ENCODE measurements around the gene FGF18.
"Not testable (repeated sequence)": the region's sequence is repeated elsewhere in the genome, so short reads cannot be mapped to it uniquely, and the experiment has no call there.

Gene FGF18

GRCh38 chr5:171412186-171412585 is 7.3 kb upstream of the FGF18 start:
- H3K4me3 Mint-ChIP-seq, result no peak overlapping the region
- peaks cover 19% of the 10 kb centered on the region for H3K36me3 Mint-ChIP-seq
- H3K27ac Mint-ChIP-seq, result no peak overlapping the region
- no peaks in the 10 kb centered on the region for H3K27me3 Mint-ChIP-seq
- no peak for ATAC-seq (ENCODE audit: low read depth)
- DNase-seq (ENCODE audit: low spot score in 2 of 2), result no peak
- H3K4me1 Mint-ChIP-seq, result no peaks in the 10 kb centered on the region
- no peaks in the 10 kb centered on the region for H3K9me3 Mint-ChIP-seq

DNA sequence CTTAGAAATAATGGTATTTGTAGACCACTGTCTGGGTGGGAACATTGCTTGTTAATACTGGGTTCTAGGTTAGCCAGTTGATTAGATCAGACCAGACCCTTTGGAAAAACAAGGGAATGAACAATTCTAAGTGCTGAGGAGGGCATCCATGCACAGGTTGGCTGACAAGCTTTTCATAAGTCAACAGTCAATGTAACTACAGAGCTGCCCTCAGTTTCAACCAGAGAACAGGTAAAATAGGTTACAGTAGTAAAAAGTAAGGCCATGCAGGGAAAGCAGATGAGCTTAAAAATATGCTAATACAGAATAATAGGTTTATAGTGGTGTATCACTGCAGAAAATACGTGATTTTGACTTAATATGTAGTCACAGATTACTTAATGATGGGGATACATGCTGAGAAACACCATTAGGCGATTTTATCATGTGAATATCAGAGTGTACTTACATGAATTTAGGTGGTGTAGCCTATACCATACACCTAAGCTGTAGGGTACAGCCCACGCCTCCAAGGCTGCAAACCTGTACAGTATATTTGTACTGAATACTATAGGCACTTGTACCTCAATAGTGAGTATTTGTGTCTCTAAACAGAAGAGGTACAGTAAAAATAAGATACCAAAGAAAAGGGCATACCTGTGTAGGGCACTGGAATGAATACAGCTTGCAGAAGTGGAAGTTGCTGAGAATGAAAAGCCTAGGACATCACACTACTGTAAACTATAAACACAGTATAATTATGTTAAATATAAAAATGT is 6.1 kb upstream of the FGF18 start:
- H3K27me3 Mint-ChIP-seq, result no peaks in the 10 kb centered on the region
- peaks cover 13% of the 10 kb centered on the region for H3K36me3 Mint-ChIP-seq
- no peak for ATAC-seq (ENCODE audit: low read depth)

DNA sequence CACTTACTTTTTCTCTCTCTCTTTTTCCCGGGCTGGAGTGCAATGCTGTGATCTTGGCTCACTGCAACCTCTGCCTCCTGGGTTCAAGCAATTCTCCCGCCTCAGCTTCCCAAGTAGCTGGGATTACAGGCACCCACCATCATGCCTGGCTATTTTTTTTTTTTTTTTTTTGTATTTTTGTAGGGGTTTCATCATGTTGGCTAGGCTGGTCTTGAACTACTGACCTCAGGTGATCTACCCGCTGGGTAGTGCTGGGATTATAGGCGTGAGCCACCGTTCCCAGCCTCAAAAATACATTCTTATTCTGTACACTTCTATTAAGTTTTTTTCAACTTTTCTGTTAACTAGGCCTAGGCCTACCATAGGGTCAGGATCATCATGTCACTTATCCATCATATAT is 5.5 kb upstream of the FGF18 start:
- H3K4me1 Mint-ChIP-seq; H3K27ac Mint-ChIP-seq; H3K4me3 Mint-ChIP-seq; H3K9me3 Mint-ChIP-seq; DNase-seq (ENCODE audit: low spot score in 2 of 2); H3K27me3 Mint-ChIP-seq; ATAC-seq (ENCODE audit: low read depth): not testable (repeated sequence)
- peaks cover 11% of the 10 kb centered on the region for H3K36me3 Mint-ChIP-seq

More for the DNA sequence above, 6.1 kb upstream of the FGF18 start:
- Mint-ChIP-seq H3K4me1 (peaks cover under 1% of the 10 kb centered on the region), H3K4me3 (no peak overlapping the region), H3K9me3 (no peaks in the 10 kb centered on the region), H3K27ac (peak overlapping the region; percentile 31)
- no peak for DNase-seq (ENCODE audit: low spot score in 2 of 2)

DNA sequence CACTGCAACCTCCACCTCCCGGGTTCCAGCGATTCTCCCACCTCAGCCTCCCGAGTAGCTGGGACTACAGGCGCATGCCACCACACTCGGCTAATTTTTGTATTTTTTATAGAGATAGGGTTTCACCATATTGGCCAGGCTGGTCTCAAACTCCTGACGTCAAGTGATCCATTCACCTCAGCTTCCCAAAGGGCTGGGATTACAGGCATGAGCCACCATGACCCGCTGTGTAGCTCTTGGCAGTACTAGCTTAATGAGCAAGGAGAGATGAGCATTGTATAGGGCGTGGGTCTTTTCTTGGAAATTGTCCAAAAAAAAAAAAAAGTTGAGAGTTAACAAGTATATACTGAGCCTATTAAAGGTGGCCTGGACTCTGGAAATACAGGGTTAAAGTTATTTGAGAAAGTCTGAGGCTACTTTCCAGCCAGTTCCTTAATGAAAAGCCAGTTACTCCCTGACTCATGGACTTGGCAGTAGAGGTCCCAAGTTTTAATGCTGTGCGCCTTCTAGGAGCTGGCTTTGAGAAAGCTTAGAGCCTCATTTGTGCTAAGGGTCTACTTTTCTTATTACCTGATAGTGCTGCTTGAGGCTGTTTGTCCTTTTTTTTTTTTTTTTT is 4.2 kb upstream of the FGF18 start:
- ATAC-seq (ENCODE audit: low read depth) (no peak), DNase-seq (ENCODE audit: low spot score in 2 of 2) (no peak)
- Mint-ChIP-seq H3K36me3 (peaks cover 11% of the 10 kb centered on the region), H3K4me3 (no peak overlapping the region), H3K4me1 (peaks cover 5% of the 10 kb centered on the region), H3K27ac (no peak overlapping the region), H3K9me3 (no peaks in the 10 kb centered on the region), H3K27me3 (peaks cover 1% of the 10 kb centered on the region)

DNA sequence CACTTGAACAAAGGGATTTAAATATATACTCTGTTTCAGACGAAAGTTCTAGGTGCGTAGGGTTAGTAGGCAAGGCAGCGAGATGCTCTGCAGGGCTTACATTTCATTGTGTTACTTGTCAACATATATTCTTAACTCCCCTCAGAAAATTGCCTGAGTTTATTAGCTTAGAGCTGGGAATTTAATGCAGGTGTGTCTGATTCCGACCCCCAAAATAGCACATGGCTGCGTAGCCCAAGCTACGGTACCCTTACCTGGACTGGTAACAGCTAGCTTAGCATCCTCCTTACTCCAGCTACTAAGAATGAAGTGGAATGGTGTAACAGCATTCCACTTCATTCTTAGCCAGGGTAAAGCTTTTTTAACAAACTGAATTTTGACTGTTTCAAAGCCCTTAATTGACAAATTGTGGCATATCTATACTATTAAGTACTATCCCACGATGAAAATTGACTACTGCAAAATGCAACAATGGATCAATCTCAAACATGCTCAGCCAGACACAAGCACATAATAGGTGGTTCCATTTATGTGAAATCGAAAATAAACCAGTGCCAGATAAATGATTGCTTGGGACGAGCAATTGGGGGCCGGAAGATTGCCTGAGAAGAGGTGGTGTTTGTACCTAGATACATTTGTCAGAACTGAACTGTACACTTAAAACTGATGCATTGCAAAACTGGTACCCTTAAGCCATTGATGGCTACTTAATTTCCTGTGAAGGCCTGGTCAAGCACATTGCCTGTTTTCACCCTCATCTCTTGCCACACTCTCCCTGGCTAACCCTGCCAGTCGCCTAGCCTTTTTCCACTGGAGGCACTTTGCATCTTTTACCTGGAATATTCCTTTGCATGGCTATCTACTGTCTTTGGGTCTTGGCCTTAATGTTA is 3.0 kb upstream of the FGF18 start:
- Mint-ChIP-seq H3K4me3 (no peak overlapping the region), H3K27ac (no peak overlapping the region), H3K36me3 (peaks cover 11% of the 10 kb centered on the region), H3K9me3 (no peaks in the 10 kb centered on the region), H3K27me3 (peaks cover 1% of the 10 kb centered on the region), H3K4me1 (peaks cover 6% of the 10 kb centered on the region)
- DNase-seq (ENCODE audit: low spot score in 2 of 2), result no peak
- ATAC-seq (ENCODE audit: low read depth), result no peak

DNA sequence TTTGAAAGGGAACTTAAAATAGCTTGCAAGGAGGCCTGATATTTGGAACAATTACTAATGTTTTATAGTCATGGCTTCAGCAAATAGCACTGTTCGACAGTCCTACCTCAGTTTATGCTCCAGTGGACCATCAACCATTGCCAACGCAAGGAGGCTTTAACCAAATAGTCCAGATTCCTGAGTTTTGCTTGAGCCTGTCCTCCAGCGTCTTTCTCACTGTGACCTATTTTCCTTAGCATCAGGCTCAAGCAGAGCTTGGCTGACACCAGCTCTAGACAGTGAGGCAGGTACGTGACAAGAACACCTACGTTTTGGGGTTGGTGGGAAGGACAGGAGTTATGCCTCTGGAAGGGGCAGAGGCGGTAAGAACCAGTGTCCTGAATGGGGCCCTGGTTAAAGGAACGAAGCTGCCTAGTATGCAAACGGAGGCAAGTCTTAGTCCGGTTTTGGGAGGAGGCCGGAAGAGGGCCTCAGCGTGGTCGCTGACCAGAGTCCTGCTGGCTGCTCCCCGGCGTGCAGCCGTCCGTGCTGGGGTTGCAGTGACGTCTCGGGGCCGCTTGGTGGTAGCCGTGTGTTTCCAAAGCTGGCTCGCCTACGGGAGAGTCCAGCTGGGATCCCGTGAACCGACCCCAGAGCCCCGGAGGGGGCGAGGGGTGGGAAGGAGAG is 998 bp upstream of the FGF18 start:
- ATAC-seq (ENCODE audit: low read depth) (peak; percentile 49), DNase-seq (ENCODE audit: low spot score in 2 of 2) (peak in 1 of 2 donors; percentile 29)
- H3K27me3 Mint-ChIP-seq, result peaks cover 1% of the 10 kb centered on the region
- H3K27ac Mint-ChIP-seq, result no peak overlapping the region
- H3K9me3 Mint-ChIP-seq, result no peaks in the 10 kb centered on the region
- peak overlapping the region; percentile 86 for H3K4me3 Mint-ChIP-seq
- peaks cover 6% of the 10 kb centered on the region for H3K4me1 Mint-ChIP-seq
- H3K36me3 Mint-ChIP-seq, result no peaks in the 10 kb centered on the region

DNA sequence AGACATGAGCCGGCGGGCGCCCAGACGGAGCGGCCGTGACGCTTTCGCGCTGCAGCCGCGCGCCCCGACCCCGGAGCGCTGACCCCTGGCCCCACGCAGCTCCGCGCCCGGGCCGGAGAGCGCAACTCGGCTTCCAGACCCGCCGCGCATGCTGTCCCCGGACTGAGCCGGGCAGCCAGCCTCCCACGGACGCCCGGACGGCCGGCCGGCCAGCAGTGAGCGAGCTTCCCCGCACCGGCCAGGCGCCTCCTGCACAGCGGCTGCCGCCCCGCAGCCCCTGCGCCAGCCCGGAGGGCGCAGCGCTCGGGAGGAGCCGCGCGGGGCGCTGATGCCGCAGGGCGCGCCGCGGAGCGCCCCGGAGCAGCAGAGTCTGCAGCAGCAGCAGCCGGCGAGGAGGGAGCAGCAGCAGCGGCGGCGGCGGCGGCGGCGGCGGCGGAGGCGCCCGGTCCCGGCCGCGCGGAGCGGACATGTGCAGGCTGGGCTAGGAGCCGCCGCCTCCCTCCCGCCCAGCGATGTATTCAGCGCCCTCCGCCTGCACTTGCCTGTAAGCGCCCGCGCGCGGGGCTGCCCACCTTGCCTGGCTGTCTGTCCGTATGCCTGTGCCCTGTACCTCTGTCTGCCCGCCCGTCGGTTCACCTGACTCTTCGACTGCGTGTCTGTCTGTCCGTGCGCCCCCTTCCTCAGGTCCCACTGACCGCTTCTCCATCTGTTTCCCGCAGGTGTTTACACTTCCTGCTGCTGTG is 412 bp downstream of the FGF18 start:
- DNase-seq (ENCODE audit: low spot score in 2 of 2), result peak; percentile 11 to 51

DNA sequence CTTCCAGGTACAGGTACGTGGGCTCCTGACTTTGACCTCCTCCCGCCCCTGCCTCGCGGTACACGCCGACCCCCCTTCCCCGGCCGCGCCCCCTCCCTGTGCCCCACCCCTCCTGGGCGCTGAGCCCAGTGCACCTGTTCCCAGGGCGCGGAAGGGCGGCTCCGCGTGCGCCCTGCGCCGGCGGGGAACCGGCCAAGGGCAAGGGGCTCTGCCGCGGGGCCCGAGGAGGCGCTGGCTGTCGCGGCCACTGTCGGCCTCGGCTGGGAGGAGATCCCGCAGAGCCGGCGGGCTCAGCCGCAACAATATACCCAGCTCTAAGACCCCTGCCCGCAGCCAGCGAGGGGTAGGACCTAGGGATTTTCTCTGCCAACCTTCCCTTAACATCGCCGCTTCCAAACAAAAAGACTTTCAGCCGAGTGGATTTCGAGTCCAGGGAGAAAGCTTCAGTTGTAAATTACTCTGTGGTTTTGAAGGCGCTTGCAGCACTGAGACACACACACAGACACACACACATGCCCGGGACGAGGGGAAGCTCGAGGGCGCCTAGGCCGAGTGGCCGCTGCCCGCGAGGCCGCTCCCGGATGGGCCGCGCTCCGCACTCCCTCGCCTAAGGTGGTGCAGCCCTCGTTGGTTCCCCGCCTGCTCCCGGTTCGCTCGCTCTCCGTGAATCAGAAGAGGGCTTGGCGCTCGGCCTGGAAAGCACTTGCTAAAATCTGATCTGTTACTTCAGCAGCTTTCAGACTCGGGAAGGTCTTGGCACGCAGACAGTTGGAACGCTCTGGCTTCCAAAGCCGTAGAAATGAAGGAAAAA is 1.2 kb downstream of the FGF18 start:
- no peaks in the 10 kb centered on the region for H3K36me3 Mint-ChIP-seq
- H3K27ac Mint-ChIP-seq, result no peak overlapping the region
- peaks cover 1% of the 10 kb centered on the region for H3K27me3 Mint-ChIP-seq
- ATAC-seq (ENCODE audit: low read depth) (no peak), DNase-seq (ENCODE audit: low spot score in 2 of 2) (no peak)
- peaks cover 6% of the 10 kb centered on the region for H3K4me1 Mint-ChIP-seq
- H3K9me3 Mint-ChIP-seq, result no peaks in the 10 kb centered on the region
- H3K4me3 Mint-ChIP-seq, result peak overlapping the region; percentile 86

More for the DNA sequence above, 412 bp downstream of the FGF18 start:
- ATAC-seq (ENCODE audit: low read depth), result peak; percentile 57
- Mint-ChIP-seq H3K27ac (no peak overlapping the region), H3K4me3 (peak overlapping the region; percentile 86), H3K4me1 (peaks cover 6% of the 10 kb centered on the region), H3K9me3 (no peaks in the 10 kb centered on the region), H3K36me3 (no peaks in the 10 kb centered on the region), H3K27me3 (peaks cover 1% of the 10 kb centered on the region)

GRCh38 chr5:171421331-171422262 is 2.1 kb downstream of the FGF18 start:
- H3K36me3 Mint-ChIP-seq, result no peaks in the 10 kb centered on the region
- H3K27me3 Mint-ChIP-seq, result peaks cover 1% of the 10 kb centered on the region
- no peaks in the 10 kb centered on the region for H3K9me3 Mint-ChIP-seq
- H3K4me1 Mint-ChIP-seq, result peaks cover 6% of the 10 kb centered on the region
- ATAC-seq (ENCODE audit: low read depth), result no peak
- no peak overlapping the region for H3K27ac Mint-ChIP-seq
- no peak for DNase-seq (ENCODE audit: low spot score in 2 of 2)
- H3K4me3 Mint-ChIP-seq, result no peak overlapping the region

GRCh38 chr5:171422495-171422894 is 3.0 kb downstream of the FGF18 start:
- no peaks in the 10 kb centered on the region for H3K36me3 Mint-ChIP-seq
- H3K27ac Mint-ChIP-seq, result no peak overlapping the region
- peaks cover 6% of the 10 kb centered on the region for H3K4me1 Mint-ChIP-seq
- H3K4me3 Mint-ChIP-seq, result no peak overlapping the region
- DNase-seq (ENCODE audit: low spot score in 2 of 2), result no peak
- ATAC-seq (ENCODE audit: low read depth), result no peak
- H3K27me3 Mint-ChIP-seq, result peaks cover 1% of the 10 kb centered on the region
- no peaks in the 10 kb centered on the region for H3K9me3 Mint-ChIP-seq

- Mint-ChIP-seq H3K27me3 (peaks cover 1% of the 10 kb centered on the region), H3K36me3 (no peaks in the 10 kb centered on the region), H3K4me1 (peaks cover 6% of the 10 kb centered on the region), H3K9me3 (no peaks in the 10 kb centered on the region), H3K4me3 (no peak overlapping the region), H3K27ac (no peak overlapping the region)
- DNase-seq (ENCODE audit: low spot score in 2 of 2) (no peak), ATAC-seq (ENCODE audit: low read depth) (no peak)
These were observed 3.6 kb downstream of the FGF18 start for GRCh38 chr5:171422902-171423663.

All from memory B cell (primary cell).